B cell (primary cell): Measurements from ENCODE around the gene CTSO. TPM values are rescaled to one million over a fixed set of nuclear protein-coding genes. Genes with fewer than 3 reads are reported as not detected.

Source experiments
- ATAC-seq: fragments of 200-7000 bp; cut with Tn5 transposase; one replicate; pipeline ENCODE4 v1.10.0; 2021; ENCODE audit warnings: low read depth, mild to moderate bottlenecking, moderate number of reproducible peaks, moderate library complexity
- CTCF ChIA-PET: fragments of 350-600 bp; sonication (Branson Sonifier 250); formaldehyde crosslinking; loops from one replicate; lab custom pipeline; 2021; ENCODE audit warnings: antibody characterized with exemption, inconsistent platforms; lab: Charles Lee
- POLR2A ChIA-PET: fragments of 350-600 bp; sonication (Branson Sonifier 250); formaldehyde crosslinking; loops from one replicate; lab custom pipeline; 2021; ENCODE audit warnings: antibody characterized with exemption; lab: Charles Lee
- DNase-seq: peaks from one replicate; pipeline ENCODE4 v3.0.0; 2013
- H2AFZ ChIP-seq: 2 replicates; pipeline ENCODE4 v1.6.1; 2012; ENCODE audit warnings: mild to moderate bottlenecking, low read depth, low read length; ENCODE audit not compliant: insufficient read depth, poor library complexity, severe bottlenecking
- H3K27ac ChIP-seq, 2 donors: 1 replicate in 1 of 2; 2 replicates in 1 of 2; pipeline ENCODE4 v1.5.1; 2012 to 2013; ENCODE audit warnings: low read length in 2 of 2, mild to moderate bottlenecking in 2 of 2, moderate library complexity in 1 of 2
- H3K27me3 ChIP-seq, 4 experiments: fragments of 200-600 bp in 1 of 4; sonication (generic) in 1 of 4; replicated peaks in 1 of 4; 1 replicate in 2 of 4; 2 replicates in 2 of 4; pipeline versions ENCODE4 v1.6.1 to v1.7.0; 2013 to 2016; ENCODE audit warnings: low read length in 3 of 4, mild to moderate bottlenecking in 2 of 4, mixed read lengths in 1 of 4, moderate library complexity in 1 of 4; ENCODE audit not compliant: insufficient read depth in 4 of 4, control insufficient read depth in 3 of 4; ENCODE audit errors: control extremely low read depth in 1 of 4
- H3K36me3 ChIP-seq, 2 experiments: replicated peaks in 1 of 2; 1 replicate in 1 of 2; 2 replicates in 1 of 2; pipeline versions ENCODE4 v1.6.1 to v1.7.1; 2013; ENCODE audit warnings: low read length in 1 of 2; ENCODE audit not compliant: insufficient read depth in 2 of 2, control insufficient read depth in 1 of 2; ENCODE audit errors: control extremely low read depth in 1 of 2, extremely low read depth in 1 of 2
- H3K4me1 ChIP-seq, 2 donors: fragments of 200-600 bp in 1 of 2; sonication (generic) in 1 of 2; 1 replicate in 1 of 2; 2 replicates in 1 of 2; pipeline versions ENCODE4 v1.5.1 to v1.6.1; 2013 to 2017; ENCODE audit warnings: low read length in 2 of 2; ENCODE audit not compliant: control insufficient read depth in 2 of 2, insufficient read depth in 2 of 2
- H3K4me2 ChIP-seq: replicated peaks from 2 replicates; pipeline ENCODE3; 2012; ENCODE audit warnings: mild to moderate bottlenecking, low read depth, low read length; ENCODE audit not compliant: poor library complexity, severe bottlenecking
- H3K4me3 ChIP-seq, 5 experiments: fragments of 200-600 bp in 1 of 5; sonication (generic) in 1 of 5; 1 replicate in 3 of 5; 2 replicates in 2 of 5; pipeline versions ENCODE4 v1.5.1 to v1.7.0; 2011 to 2016; ENCODE audit warnings: low read length in 4 of 5, mild to moderate bottlenecking in 4 of 5, low read depth in 2 of 5, control low read depth in 1 of 5, moderate library complexity in 1 of 5; ENCODE audit not compliant: insufficient read depth in 1 of 5; ENCODE audit errors: control extremely low read depth in 1 of 5, extremely low read depth in 1 of 5
- H3K79me2 ChIP-seq: fragments of 200-600 bp; sonication (generic); one replicate; pipeline ENCODE4 v1.6.0; 2016; ENCODE audit warnings: low read length; ENCODE audit not compliant: control insufficient read depth, insufficient read depth
- H3K9ac ChIP-seq: fragments of 200-600 bp; sonication (generic); 2 replicates; pipeline ENCODE4 v1.6.1; 2017; ENCODE audit warnings: mild to moderate bottlenecking, low read length, moderate library complexity
- H3K9me3 ChIP-seq, 3 donors: one replicate each; pipeline versions ENCODE4 v1.6.1 to v1.7.1; 2013; ENCODE audit warnings: low read length in 2 of 3; ENCODE audit not compliant: control insufficient read depth in 2 of 3, insufficient read depth in 1 of 3; ENCODE audit errors: control extremely low read depth in 1 of 3
- H4K20me1 ChIP-seq: 2 replicates; pipeline ENCODE4 v1.6.0; 2012; ENCODE audit warnings: mild to moderate bottlenecking, low read length; ENCODE audit not compliant: insufficient read depth, control insufficient read depth, poor library complexity, severe bottlenecking
- H3K27ac Mint-ChIP-seq: one replicate; pipeline ENCODE4 v1.8.0; 2021; ENCODE audit warnings: mixed read lengths
- H3K27me3 Mint-ChIP-seq: one replicate; pipeline ENCODE4 v1.8.0; 2021; ENCODE audit warnings: mixed read lengths
- H3K4me1 Mint-ChIP-seq: one replicate; pipeline ENCODE4 v1.8.0; 2021; ENCODE audit warnings: mixed read lengths
- H3K4me3 Mint-ChIP-seq: one replicate; pipeline ENCODE4 v1.8.0; 2021; ENCODE audit warnings: mixed read lengths
- H3K9me3 Mint-ChIP-seq: one replicate; pipeline ENCODE4 v1.8.0; 2022; ENCODE audit warnings: mixed read lengths; ENCODE audit not compliant: insufficient read depth
- CTCF ChIP-seq: fragments of 200-600 bp; IDR thresholded peaks from one replicate; pipeline ENCODE4 v1.8.0; 2022; ENCODE audit warnings: antibody characterized with exemption, mild to moderate bottlenecking
- EZH2 ChIP-seq: IDR thresholded peaks from 2 replicates; pipeline ENCODE4 v1.6.1; 2012; ENCODE audit warnings: borderline replicate concordance, low read depth, mild to moderate bottlenecking, moderate library complexity, low read length; ENCODE audit not compliant: insufficient read depth, poor library complexity, severe bottlenecking
- WGBS: methylation state at CpG from one replicate; pipeline ENCODE4 v1.1.5; 2013; ENCODE audit warnings: missing lambda C conversion rate; ENCODE audit not compliant: insufficient coverage; 5-methylcytosine and 5-hydroxymethylcytosine counted together
- intact Hi-C: fragments of 100-400 bp; cut with micrococcal nuclease; formaldehyde crosslinking; loops from one replicate; pipeline ENCODE4 v1.10.0; 2022
- polyA plus RNA-seq: library from polyadenylated mRNA; depleted of rRNA; stranded (reverse); fragments of >200 nt; gene quantifications from 2 replicates; pipeline ENCODE4 v1.2.3, GENCODE V29; 2012
- total RNA-seq, 2 donors: library from RNA; stranded (reverse); fragments of 120-200 nt in 1 of 2; gene quantifications; 1 replicate in 1 of 2; 2 replicates in 1 of 2; pipeline versions ENCODE4 v1.2.3 to v1.2.4, GENCODE V29; 2013 to 2022

CTSO gene
- total and polyA plus RNA-seq, 2 donors (not counting 1 experiment from before 2014, with no cell fraction given), result 8.5 to 15.5 TPM

- ChIA-PET POLR2A (no interaction called here), CTCF (interaction anchor here (0.5 kb wide), 1 partner anchor 41 kb away, joined by 6 read pairs; no protein-coding TSS in a partner anchor)
- no peak overlapping the region for H3K27ac ChIP-seq
- no peaks in the 10 kb centered on the region for H3K36me3 ChIP-seq
- H3K79me2 ChIP-seq, result no peaks in the 10 kb centered on the region
- no peaks in the 10 kb centered on the region for H3K27me3 Mint-ChIP-seq
- H3K4me2 ChIP-seq, result no peak overlapping the region
- DNase-seq (no peak), ATAC-seq (no peak)
- H3K9me3 ChIP-seq, result no peaks in the 10 kb centered on the region
- no CpG with 5 or more reads among the region's 1 CpG for WGBS
- H3K9me3 Mint-ChIP-seq, result no peaks in the 10 kb centered on the region
- H3K27ac Mint-ChIP-seq, result no peak overlapping the region
- H3K9ac ChIP-seq, result no peak overlapping the region
- H3K27me3 ChIP-seq, result peaks cover 0 to 2% (median 0%) of the 10 kb centered on the region in 4 experiments
- no peak overlapping the region for H2AFZ ChIP-seq
- no peaks in the 10 kb centered on the region for H3K4me1 Mint-ChIP-seq
- H3K4me3 ChIP-seq, result no peak overlapping the region
- intact Hi-C loops, result no loop called here
- H3K4me3 Mint-ChIP-seq, result no peak overlapping the region
- no peaks in the 10 kb centered on the region for H4K20me1 ChIP-seq
- H3K4me1 ChIP-seq, result no peaks in the 10 kb centered on the region
- TF ChIP-seq CTCF, result no peak
- no peak for TF ChIP-seq EZH2
Observed at GRCh38 chr4:155887045-155887444, 66.6 kb downstream of the CTSO start.

GRCh38 chr4:155885666-155886065 is 68.0 kb downstream of the CTSO start:
- Mint-ChIP-seq H3K9me3 (no peaks in the 10 kb centered on the region), H3K4me1 (no peaks in the 10 kb centered on the region), H3K4me3 (no peak overlapping the region), H3K27ac (no peak overlapping the region), H3K27me3 (no peaks in the 10 kb centered on the region)
- DNase-seq (no peak), ATAC-seq (no peak)
- no CpG with 5 or more reads among the region's 6 CpGs for WGBS
- Histone ChIP-seq H3K27me3 (peaks cover 0 to 2% (median 0%) of the 10 kb centered on the region in 4 experiments), H3K36me3 (no peaks in the 10 kb centered on the region), H4K20me1 (no peaks in the 10 kb centered on the region), H2AFZ (no peak overlapping the region), H3K4me3 (no peak overlapping the region), H3K9ac (no peak overlapping the region), H3K9me3 (no peaks in the 10 kb centered on the region), H3K4me2 (no peak overlapping the region), H3K27ac (no peak overlapping the region), H3K79me2 (no peaks in the 10 kb centered on the region), H3K4me1 (no peaks in the 10 kb centered on the region)
- intact Hi-C loops, result no loop called here
- ChIA-PET CTCF (no interaction called here), POLR2A (no interaction called here)
- TF ChIP-seq CTCF, result no peak
- no peak for TF ChIP-seq EZH2
